GM19438 (cell line): ENCODE results near the gene RAB3IL1.
"Not testable (repeated sequence)": the region's sequence is repeated elsewhere in the genome, so short reads cannot be mapped to it uniquely, and the experiment has no call there.

Experiments used
- ATAC-seq: cut with Tn5 transposase; IDR thresholded peaks from one replicate; pipeline ENCODE4 v1.9.1; 2021; ENCODE audit warnings: low read depth; ENCODE audit not compliant: unreplicated experiment

Gene RAB3IL1

GRCh38 chr11:61917334-61918109, at the start of gene RAB3IL1:
Gene RAB3IL1 (minus strand): TSS chr11:61917566. CDS start chr11:61917367, 199 bp downstream.
- ATAC-seq = no peak

DNA sequence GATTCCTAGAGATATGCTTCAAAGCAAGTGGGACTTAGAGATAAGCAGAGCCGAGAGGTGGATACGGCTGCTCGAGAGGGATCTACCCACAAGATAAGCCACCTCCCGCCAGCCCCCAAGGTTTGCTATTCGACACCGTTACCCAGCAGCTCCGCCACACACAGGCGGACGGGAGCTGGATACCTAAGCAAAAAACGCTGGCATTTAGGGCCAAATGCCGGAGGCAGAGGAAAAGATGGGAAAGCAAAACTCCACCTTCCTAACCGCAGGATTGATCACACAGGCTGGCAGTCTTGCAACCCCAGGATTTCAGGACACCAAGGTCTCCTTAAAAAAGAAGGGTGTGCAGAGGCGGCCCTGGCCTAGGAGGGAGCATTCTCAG, 49.4 kb upstream of the RAB3IL1 start:
- ATAC-seq = no peak

DNA sequence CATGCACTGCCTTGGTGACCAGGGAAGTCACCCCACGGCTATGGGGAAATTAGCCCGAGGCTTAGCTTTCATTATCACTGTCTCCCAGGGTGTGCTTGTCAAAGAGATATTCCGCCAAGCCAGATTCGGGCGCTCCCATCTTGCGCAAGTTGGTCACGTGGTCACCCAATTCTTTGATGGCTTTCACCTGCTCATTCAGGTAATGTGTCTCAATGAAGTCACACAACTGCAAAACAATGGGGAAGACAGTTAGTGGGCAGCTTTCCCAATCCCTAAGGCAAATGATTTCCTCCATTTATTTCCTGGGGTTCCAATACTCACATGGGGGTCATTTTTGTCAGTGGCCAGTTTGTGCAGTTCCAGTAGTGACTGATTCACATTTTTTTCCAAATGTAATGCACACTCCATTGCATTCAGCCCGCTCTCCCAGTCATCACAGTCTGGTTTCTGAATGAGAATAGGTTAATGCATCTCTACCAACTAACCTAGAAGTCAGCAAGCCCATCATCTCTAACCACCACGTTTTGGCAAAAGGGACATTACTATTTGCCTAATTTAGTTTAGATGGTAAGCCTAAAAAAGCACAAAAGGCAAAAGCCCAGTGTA, 47.4 kb upstream of the RAB3IL1 start:
- ATAC-seq = not testable (repeated sequence)

DNA sequence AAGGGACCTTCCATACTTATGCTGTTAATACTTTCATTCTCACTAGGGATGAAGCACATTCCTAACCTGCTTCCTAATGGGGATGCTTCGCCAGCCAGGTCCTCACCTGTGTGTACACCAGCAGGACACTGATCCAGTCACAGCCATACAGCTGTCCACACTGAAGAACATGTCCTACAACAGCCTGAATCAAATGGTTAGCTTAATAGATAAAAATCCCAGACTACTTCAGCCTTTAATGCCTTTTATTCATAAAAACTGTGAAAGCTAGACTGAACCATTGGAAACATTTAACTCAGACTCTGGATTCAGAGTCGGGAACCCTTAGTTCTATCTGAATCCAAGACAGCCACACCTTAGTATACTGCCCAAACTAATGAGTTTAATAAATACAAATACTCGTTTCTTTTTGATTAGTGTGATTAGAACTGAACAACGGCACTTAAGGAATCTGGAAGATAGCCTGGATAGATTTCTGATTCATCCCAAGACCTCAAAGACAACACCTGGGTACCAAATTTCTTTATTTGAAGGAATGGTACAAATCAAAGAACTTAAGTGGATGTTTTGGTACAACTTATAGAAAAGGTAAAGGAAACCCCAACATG, 46.8 kb upstream of the RAB3IL1 start:
- no peak for ATAC-seq

- ATAC-seq = no peak
Measured at GRCh38 chr11:61963282-61964057, 46.1 kb upstream of the RAB3IL1 start.

GRCh38 chr11:61963016-61963281, 45.6 kb upstream of the RAB3IL1 start:
- ATAC-seq = no peak

DNA sequence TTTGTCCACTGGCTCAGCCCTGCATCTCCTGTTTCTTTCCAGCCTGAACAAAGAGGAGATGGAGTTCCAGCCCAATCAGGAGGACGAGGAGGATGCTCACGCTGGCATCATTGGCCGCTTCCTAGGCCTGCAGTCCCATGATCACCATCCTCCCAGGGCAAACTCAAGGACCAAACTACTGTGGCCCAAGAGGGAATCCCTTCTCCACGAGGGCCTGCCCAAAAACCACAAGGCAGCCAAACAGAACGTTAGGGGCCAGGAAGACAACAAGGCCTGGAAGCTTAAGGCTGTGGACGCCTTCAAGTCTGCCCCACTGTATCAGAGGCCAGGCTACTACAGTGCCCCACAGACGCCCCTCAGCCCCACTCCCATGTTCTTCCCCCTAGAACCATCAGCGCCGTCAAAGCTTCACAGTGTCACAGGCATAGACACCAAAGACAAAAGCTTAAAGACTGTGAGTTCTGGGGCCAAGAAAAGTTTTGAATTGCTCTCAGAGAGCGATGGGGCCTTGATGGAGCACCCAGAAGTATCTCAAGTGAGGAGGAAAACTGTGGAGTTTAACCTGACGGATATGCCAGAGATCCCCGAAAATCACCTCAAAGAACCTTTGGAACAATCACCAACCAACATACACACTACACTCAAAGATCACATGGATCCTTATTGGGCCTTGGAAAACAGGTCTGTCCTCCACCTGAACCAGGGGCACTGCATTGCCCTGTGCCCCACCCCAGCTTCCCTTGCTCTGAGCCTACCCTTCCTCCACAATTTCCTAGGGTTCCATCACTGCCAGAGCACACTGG, 45.0 kb upstream of the RAB3IL1 start:
- no peak for ATAC-seq

DNA sequence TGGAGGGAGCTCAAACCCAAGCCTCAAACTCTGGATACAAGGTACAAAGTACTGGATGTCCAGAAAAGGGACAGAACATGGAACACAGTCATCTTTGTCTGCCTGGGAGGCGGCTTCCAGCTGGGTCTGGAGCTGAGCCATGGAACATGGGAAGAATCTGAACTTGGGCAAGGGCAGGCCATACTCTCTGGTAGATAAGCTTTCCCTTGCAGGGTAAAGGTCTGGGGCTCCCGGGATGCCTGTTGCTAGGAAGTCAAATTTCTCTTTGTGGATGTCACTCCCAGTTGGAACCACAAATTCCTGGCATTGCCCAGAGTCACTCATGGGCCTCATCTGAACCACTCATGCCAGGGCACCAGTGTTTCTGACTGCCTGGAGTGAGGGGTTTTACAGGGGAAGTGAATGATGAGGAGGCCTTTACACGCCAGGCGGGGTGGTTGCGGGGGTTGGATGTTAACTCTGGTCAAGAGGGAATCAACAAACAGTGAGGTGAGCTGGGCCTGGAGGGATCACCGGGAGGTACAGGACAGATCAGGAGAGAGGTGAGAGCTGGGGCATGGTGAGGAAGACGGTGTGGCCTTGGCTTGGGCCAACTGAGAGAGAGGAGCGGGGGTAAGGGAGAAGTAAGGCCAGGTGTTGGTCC, 44.3 kb upstream of the RAB3IL1 start:
- no peak for ATAC-seq

- no peak for ATAC-seq
Measured at GRCh38 chr11:61960532-61960931, 43.2 kb upstream of the RAB3IL1 start.

- ATAC-seq = no peak
Measured at GRCh38 chr11:61959678-61960077, 42.3 kb upstream of the RAB3IL1 start.

DNA sequence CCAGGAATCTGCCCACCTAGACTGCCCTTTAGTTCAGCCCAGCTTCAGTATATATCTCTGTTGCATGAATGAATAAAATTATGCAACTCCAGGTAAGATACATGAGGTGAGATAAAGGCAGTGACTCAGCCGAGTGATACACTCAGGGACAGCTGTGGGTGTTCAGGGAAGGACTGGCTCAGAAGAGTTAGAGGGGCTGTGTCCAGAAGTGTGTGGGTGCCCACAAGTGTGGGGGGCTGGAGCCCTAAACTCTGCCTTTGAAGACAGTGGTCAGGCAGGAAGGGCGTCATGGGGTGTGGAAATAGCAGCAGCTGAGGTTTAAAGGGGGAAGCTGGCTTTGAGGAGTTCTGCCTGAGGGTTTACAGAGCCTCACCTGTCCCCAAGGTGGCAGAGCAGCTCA, 41.7 kb upstream of the RAB3IL1 start:
- no peak for ATAC-seq

- ATAC-seq = no peak
Measured at GRCh38 chr11:61958590-61958989, 41.2 kb upstream of the RAB3IL1 start.

GRCh38 chr11:61957021-61957770, 39.8 kb upstream of the RAB3IL1 start:
- ATAC-seq = no peak

GRCh38 chr11:61956191-61957020, 39.0 kb upstream of the RAB3IL1 start:
- no peak for ATAC-seq

- no peak for ATAC-seq
Measured at GRCh38 chr11:61955422-61956135, 38.2 kb upstream of the RAB3IL1 start.

- ATAC-seq = no peak
Measured at GRCh38 chr11:61954851-61955421, 37.6 kb upstream of the RAB3IL1 start.

DNA sequence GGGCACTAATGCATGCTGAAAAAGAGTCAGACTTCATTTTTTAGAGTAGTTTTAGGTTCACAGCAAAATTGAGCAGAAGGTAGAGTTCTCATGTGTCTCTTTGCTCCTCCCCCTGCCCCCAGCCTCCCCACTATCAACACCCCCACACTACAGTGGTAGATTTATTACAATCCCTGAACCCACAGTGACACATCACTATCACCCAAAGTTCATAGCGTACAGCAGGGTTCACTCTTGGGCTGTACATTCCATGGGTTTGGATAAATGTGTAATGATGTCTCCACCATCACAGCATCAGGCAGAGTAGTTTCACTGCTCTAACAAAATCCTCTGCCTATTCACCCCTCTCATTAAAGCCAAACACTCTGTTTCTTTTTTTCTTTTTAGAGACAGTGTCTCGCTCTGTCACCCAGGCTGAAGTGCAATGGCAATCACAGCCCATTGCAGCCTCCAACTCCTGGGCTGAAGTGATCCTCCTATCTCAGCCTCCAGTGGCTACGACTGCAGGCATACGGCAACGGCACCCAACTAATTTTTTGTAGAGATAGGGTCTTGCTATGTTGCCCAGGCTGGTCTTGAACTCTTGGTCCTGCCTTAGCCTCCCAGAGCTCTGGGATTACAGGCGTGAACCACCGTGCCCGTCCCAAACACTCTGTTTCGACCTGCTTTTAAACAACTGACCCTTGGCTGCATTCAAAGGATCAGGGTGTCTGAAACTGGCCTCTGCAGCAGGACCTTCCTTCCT, 36.9 kb upstream of the RAB3IL1 start:
- ATAC-seq = no peak
